PC-3 (cell line): ENCODE results near the gene CA5B. TPM values are rescaled to one million over a fixed set of nuclear protein-coding genes. Genes with fewer than 3 reads are reported as not detected.

Experiments
- ATAC-seq: fragments of 200-7000 bp; cut with Tn5 transposase; 2 replicates; pipeline ENCODE4 v1.9.1; 2020; ENCODE audit warnings: mild to moderate bottlenecking, moderate library complexity
- BruUV-seq: library from RNA; stranded (reverse); fragments of 400-500 nt; replicated peaks from 2 replicates; lab custom pipeline; 2021; lab: Mats Ljungman, UMichigan
- CTCF ChIA-PET: fragments of 300-600 bp; sonication (Branson Sonifier 250); formaldehyde crosslinking; loops from one replicate; lab custom pipeline; 2022; ENCODE audit warnings: antibody characterized with exemption; lab: Charles Lee
- POLR2A ChIA-PET: fragments of 300-600 bp; sonication (Branson Sonifier 250); formaldehyde crosslinking; loops from one replicate; lab custom pipeline; 2022; ENCODE audit warnings: antibody characterized with exemption; ENCODE audit not compliant: unreplicated experiment; lab: Charles Lee
- DNase-seq: peaks from one replicate; pipeline ENCODE4 v3.0.0-alpha.2; 2015
- H2AFZ ChIP-seq: fragments of 300-600 bp; sonication (generic); 2 replicates; pipeline ENCODE4 v1.6.0; 2016; ENCODE audit warnings: antibody characterized with exemption, low read length
- H3F3A ChIP-seq: fragments of 300-600 bp; sonication (generic); one replicate; pipeline ENCODE4 v1.6.0; 2017; ENCODE audit warnings: antibody characterized with exemption, low read length, control low read depth, mild to moderate bottlenecking; ENCODE audit not compliant: unreplicated experiment
- H3K27ac ChIP-seq: fragments of 300-600 bp; sonication (generic); 2 replicates; pipeline ENCODE4 v1.5.1; 2016; ENCODE audit warnings: mild to moderate bottlenecking, low read length
- H3K27me3 ChIP-seq: fragments of 300-600 bp; sonication (generic); 2 replicates; pipeline ENCODE4 v1.6.1; 2016; ENCODE audit warnings: low read length, mixed read lengths
- H3K36me3 ChIP-seq: fragments of 300-600 bp; sonication (generic); 2 replicates; pipeline ENCODE4 v1.6.1; 2016; ENCODE audit warnings: low read depth, mixed run types, low read length, mixed read lengths
- H3K4me1 ChIP-seq: fragments of 300-600 bp; sonication (generic); 2 replicates; pipeline ENCODE4 v1.5.1; 2016; ENCODE audit warnings: low read length; ENCODE audit not compliant: insufficient read depth
- H3K4me2 ChIP-seq: fragments of 300-600 bp; sonication (generic); 2 replicates; pipeline ENCODE4 v1.6.0; 2016; ENCODE audit warnings: low read length
- H3K4me3 ChIP-seq: fragments of 300-600 bp; sonication (generic); 2 replicates; pipeline ENCODE4 v1.5.1; 2016; ENCODE audit warnings: mild to moderate bottlenecking, low read length, mixed read lengths
- H3K79me2 ChIP-seq: fragments of 300-600 bp; sonication (generic); 2 replicates; pipeline ENCODE4 v1.6.1; 2017; ENCODE audit warnings: low read length, mixed read lengths
- H3K9ac ChIP-seq: fragments of 300-600 bp; sonication (generic); 2 replicates; pipeline ENCODE4 v1.6.0; 2016; ENCODE audit warnings: mild to moderate bottlenecking, low read length
- H3K9me2 ChIP-seq: fragments of 300-600 bp; sonication (generic); replicated peaks from 2 replicates; pipeline ENCODE4 v1.6.1; 2016; ENCODE audit warnings: mixed run types, low read length, mixed read lengths
- H3K9me3 ChIP-seq: fragments of 300-600 bp; sonication (generic); 2 replicates; pipeline ENCODE4 v1.6.1; 2016; ENCODE audit warnings: low read length, mixed read lengths
- H4K20me1 ChIP-seq: fragments of 300-600 bp; sonication (generic); 2 replicates; pipeline ENCODE4 v1.6.1; 2016; ENCODE audit warnings: low read length, mixed read lengths
- EZH2 ChIP-seq: fragments of 300-600 bp; sonication (generic); IDR thresholded peaks from one replicate; pipeline ENCODE4 v1.6.1; 2017; ENCODE audit warnings: antibody characterized with exemption, mild to moderate bottlenecking, low read length; ENCODE audit not compliant: unreplicated experiment
- EZH2phosphoT487 ChIP-seq: fragments of 300-600 bp; sonication (generic); IDR thresholded peaks from 2 replicates; pipeline ENCODE4 v1.6.1; 2018; ENCODE audit warnings: mild to moderate bottlenecking, antibody characterized with exemption, low read length, borderline replicate concordance
- intact Hi-C: fragments of 100-400 bp; cut with micrococcal nuclease; formaldehyde crosslinking; loops from 2 replicates; pipeline ENCODE4 v1.9.0; 2023
- total RNA-seq: library from RNA; depleted of rRNA; stranded (reverse); fragments of >200 nt; gene quantifications from 2 replicates; pipeline ENCODE4 v1.2.3, GENCODE V29; 2014
- TF ChIP-seq, protein P1 (sequence below): fragments of 300-600 bp; sonication (generic); conservative IDR thresholded peaks from 2 replicates; pipeline ENCODE4 v1.5.1; 2017; ENCODE audit warnings: antibody characterized with exemption, low read depth, mild to moderate bottlenecking, low read length

Gene CA5B
- total RNA-seq, 1 experiment from 2014 or later = 8.5 TPM

DNA sequence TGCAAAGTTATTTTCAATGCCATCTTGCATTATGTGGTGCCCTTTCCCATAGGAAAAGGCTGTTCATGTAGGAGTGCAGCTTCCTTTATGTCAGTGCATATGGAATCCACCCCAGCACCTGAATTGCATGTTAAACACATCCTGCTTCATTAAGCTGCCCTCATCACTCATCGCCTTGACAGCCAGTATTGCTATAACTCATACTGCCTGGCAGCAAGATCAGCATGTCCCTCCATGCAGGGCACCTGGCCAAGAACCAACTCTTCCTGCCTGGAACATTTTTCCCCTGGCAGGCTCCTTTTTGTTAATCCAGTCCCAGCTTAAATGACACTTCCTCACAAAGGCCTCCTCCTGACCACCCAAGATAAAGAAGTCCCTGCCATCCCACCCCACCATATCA is 23.5 kb upstream of the CA5B start:
- CTCF ChIA-PET = no interaction called here
- peak; percentile 7 for DNase-seq

DNA sequence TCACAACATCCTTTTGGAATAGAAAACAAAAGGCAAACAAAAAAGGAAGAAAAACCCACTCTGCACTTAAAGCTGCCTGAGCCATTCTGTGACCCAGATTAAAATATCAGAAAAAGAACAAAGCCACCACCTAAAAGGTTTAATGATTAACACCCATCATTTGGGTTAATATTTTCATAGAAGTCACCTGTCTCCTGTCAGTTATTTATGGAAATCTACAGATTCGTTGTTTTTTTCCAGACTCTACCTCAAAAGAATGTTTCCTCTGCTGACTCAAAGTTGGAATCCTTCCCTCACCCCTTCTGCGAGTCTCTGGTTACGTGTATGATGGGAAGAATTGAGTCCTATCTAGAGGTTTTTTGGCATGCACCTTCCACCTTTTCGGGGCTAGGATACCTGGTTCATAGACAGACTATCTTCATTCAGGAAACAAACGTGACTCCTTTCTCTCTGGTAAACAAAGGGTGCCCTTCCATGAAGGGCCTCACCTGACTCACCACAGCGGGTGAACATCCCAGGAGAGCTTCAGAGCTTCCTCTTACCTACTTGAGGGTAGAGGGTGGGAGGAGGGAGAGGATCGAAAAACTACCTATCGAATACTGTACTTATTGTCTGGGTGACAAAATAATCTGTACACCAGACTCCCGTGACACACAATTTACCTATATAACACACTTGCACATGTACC is 19.6 kb upstream of the CA5B start:
- DNase-seq = no peak
- BruUV-seq = no TSS peak
- TF ChIP-seq EZH2phosphoT487 (no peak), EZH2 (no peak)
- TF ChIP-seq, protein P1, sequence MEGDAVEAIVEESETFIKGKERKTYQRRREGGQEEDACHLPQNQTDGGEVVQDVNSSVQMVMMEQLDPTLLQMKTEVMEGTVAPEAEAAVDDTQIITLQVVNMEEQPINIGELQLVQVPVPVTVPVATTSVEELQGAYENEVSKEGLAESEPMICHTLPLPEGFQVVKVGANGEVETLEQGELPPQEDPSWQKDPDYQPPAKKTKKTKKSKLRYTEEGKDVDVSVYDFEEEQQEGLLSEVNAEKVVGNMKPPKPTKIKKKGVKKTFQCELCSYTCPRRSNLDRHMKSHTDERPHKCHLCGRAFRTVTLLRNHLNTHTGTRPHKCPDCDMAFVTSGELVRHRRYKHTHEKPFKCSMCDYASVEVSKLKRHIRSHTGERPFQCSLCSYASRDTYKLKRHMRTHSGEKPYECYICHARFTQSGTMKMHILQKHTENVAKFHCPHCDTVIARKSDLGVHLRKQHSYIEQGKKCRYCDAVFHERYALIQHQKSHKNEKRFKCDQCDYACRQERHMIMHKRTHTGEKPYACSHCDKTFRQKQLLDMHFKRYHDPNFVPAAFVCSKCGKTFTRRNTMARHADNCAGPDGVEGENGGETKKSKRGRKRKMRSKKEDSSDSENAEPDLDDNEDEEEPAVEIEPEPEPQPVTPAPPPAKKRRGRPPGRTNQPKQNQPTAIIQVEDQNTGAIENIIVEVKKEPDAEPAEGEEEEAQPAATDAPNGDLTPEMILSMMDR = no peak

More for the DNA sequence above, 23.5 kb upstream of the CA5B start:
- no peak overlapping the region for H2AFZ ChIP-seq
- POLR2A ChIA-PET = no interaction called here
- BruUV-seq = no TSS peak
- H3K27me3 ChIP-seq = no peaks in the 10 kb centered on the region
- no peaks in the 10 kb centered on the region for H3F3A ChIP-seq
- H3K4me1 ChIP-seq = peaks cover 6% of the 10 kb centered on the region; the same call in 1 of the 2 replicates
- H3K4me2 ChIP-seq = no peak overlapping the region
- no peaks in the 10 kb centered on the region for H3K9me2 ChIP-seq
- H3K4me3 ChIP-seq = no peak overlapping the region
- H3K9ac ChIP-seq = no peak overlapping the region
- no peak overlapping the region for H3K27ac ChIP-seq
- no peaks in the 10 kb centered on the region for H3K36me3 ChIP-seq
- no peaks in the 10 kb centered on the region for H4K20me1 ChIP-seq
- no peak for ATAC-seq
- TF ChIP-seq EZH2 (no peak), EZH2phosphoT487 (no peak)
- TF ChIP-seq, protein P1 = no peak
- intact Hi-C loops = no loop called here
- H3K9me3 ChIP-seq = no peaks in the 10 kb centered on the region
- no peaks in the 10 kb centered on the region for H3K79me2 ChIP-seq

DNA sequence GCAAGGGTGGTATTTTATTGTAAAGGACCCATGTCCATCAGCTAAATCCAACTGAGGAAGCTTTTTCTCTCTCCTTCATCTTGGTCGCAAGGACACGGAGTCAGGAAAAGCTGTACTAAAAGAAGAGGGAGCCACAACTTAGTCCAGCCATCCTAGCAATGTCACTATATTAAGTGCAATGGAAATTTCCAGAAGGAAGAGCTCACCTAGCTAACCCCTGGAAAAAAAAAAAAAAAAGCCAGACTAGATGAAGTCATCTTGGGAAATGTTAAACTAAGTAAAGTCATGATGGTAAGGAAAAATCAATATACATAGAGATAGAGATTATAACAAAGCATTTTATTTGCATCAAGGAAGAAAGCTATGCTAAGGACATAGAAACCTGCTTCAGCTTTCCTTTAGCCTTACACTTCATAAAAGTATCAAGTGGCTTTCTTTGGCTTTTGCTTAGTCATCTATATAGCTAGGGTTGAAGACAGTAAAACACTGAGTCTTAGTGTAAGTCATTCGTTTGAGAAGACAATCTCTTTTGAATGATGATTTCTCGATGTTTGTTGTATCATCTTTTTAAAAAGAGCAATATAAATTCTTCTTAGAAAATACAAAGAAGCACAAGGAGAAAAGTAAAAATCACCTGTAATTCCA is 18.6 kb upstream of the CA5B start:
- BruUV-seq = no TSS peak
- ChIA-PET POLR2A (interaction anchor here (0.6 kb wide), 1 partner anchor 19 kb away, joined by 12 read pairs; the partner anchor contains the start of gene CA5B), CTCF (no interaction called here)
- Histone ChIP-seq H3K4me2 (no peak overlapping the region), H3K9ac (no peak overlapping the region), H3F3A (no peaks in the 10 kb centered on the region), H4K20me1 (no peaks in the 10 kb centered on the region), H3K4me1 (peaks cover 6% of the 10 kb centered on the region; the same call in 1 of the 2 replicates), H3K79me2 (no peaks in the 10 kb centered on the region), H3K27me3 (no peaks in the 10 kb centered on the region), H2AFZ (no peak overlapping the region), H3K36me3 (no peaks in the 10 kb centered on the region), H3K9me3 (no peaks in the 10 kb centered on the region), H3K9me2 (no peaks in the 10 kb centered on the region), H3K4me3 (no peak overlapping the region), H3K27ac (no peak overlapping the region)
- DNase-seq = peak; percentile 21
- intact Hi-C loops = no loop called here
- TF ChIP-seq EZH2phosphoT487 (no peak), EZH2 (no peak)
- TF ChIP-seq, protein P1 = no peak
- peak; percentile 68 for ATAC-seq

More for the DNA sequence above, 19.6 kb upstream of the CA5B start:
- Histone ChIP-seq H3F3A (no peaks in the 10 kb centered on the region), H3K4me3 (no peak overlapping the region), H3K9ac (no peak overlapping the region), H3K27ac (no peak overlapping the region), H3K4me2 (no peak overlapping the region), H3K36me3 (no peaks in the 10 kb centered on the region), H2AFZ (no peak overlapping the region), H4K20me1 (no peaks in the 10 kb centered on the region), H3K27me3 (no peaks in the 10 kb centered on the region), H3K9me2 (no peaks in the 10 kb centered on the region), H3K9me3 (no peaks in the 10 kb centered on the region), H3K4me1 (peaks cover 6% of the 10 kb centered on the region; the same call in 1 of the 2 replicates), H3K79me2 (no peaks in the 10 kb centered on the region)
- ChIA-PET POLR2A (no interaction called here), CTCF (no interaction called here)
- ATAC-seq = no peak
- intact Hi-C loops = no loop called here
